ENCODE data around the gene NPAS3. TPM values are rescaled to one million over a fixed set of nuclear protein-coding genes. Genes with fewer than 3 reads are reported as not detected.

The NPAS3 gene
- total and polyA plus RNA-seq, 4 experiments from 2014 or later, result not detected

GRCh38 chr14:33528655-33529054, 590.0 kb downstream of the NPAS3 start:
- H3K9me3 Mint-ChIP-seq, result peaks cover 0 to 4% (median 0%) of the 10 kb centered on the region in 8 donors
- H3K27ac Mint-ChIP-seq, result no peak overlapping the region
- H3K4me1 Mint-ChIP-seq, result no peaks in the 10 kb centered on the region
- no peaks in the 10 kb centered on the region for H3K36me3 Mint-ChIP-seq
- Histone ChIP-seq H3K9me3 (ENCODE audit: control insufficient read depth in 1 of 2, low read length in 2 of 2) (no peaks in the 10 kb centered on the region), H3K27me3 (ENCODE audit: insufficient read depth, low read length) (no peaks in the 10 kb centered on the region), H3K36me3 (ENCODE audit: insufficient read depth, low read length) (no peaks in the 10 kb centered on the region), H3K4me1 (ENCODE audit: insufficient read depth, low read length) (no peaks in the 10 kb centered on the region), H3K27ac (ENCODE audit: low read depth, low read length) (no peak overlapping the region), H3K4me3 (ENCODE audit: low read length in 2 of 2) (no peak overlapping the region)
- POLR2A ChIA-PET (ENCODE audit: partially characterized antibody), result no interaction called here
- CTCF ChIA-PET (ENCODE audit: partially characterized antibody), result no interaction called here
- intact Hi-C loops (cut with micrococcal nuclease), result no loop called here
- peaks cover 1 to 2% of the 10 kb centered on the region in 2 donors for H3K27me3 Mint-ChIP-seq
- no peak overlapping the region for H3K4me3 Mint-ChIP-seq
- DNase-seq, result no peak

- no peak overlapping the region for H3K4me3 ChIP-seq (ENCODE audit: low read length in 2 of 2)
- H3K27ac ChIP-seq (ENCODE audit: low read depth, low read length), result no peak overlapping the region
- CTCF ChIA-PET (ENCODE audit: partially characterized antibody), result interaction anchor here (0.6 kb wide), 1 partner anchor 91 kb away, joined by 3 read pairs; no protein-coding TSS in a partner anchor
- DNase-seq, result no peak
- H3K36me3 ChIP-seq (ENCODE audit: insufficient read depth, low read length), result no peaks in the 10 kb centered on the region
- H3K27me3 ChIP-seq (ENCODE audit: insufficient read depth, low read length), result no peaks in the 10 kb centered on the region
- Mint-ChIP-seq H3K9me3 (peaks cover 0 to 4% (median 0%) of the 10 kb centered on the region in 8 donors), H3K4me3 (no peak overlapping the region), H3K36me3 (no peaks in the 10 kb centered on the region), H3K27ac (no peak overlapping the region), H3K4me1 (no peaks in the 10 kb centered on the region), H3K27me3 (peaks cover 0 to 1% of the 10 kb centered on the region in 2 donors)
- POLR2A ChIA-PET (ENCODE audit: partially characterized antibody), result no interaction called here
- no peaks in the 10 kb centered on the region for H3K4me1 ChIP-seq (ENCODE audit: insufficient read depth, low read length)
- no peaks in the 10 kb centered on the region for H3K9me3 ChIP-seq (ENCODE audit: control insufficient read depth in 1 of 2, low read length in 2 of 2)
- intact Hi-C loops (cut with micrococcal nuclease), result no loop called here
Observed at GRCh38 chr14:33529787-33530757, 591.4 kb downstream of the NPAS3 start.

GRCh38 chr14:33532553-33532952, 593.9 kb downstream of the NPAS3 start:
- Histone ChIP-seq H3K36me3 (ENCODE audit: insufficient read depth, low read length) (no peaks in the 10 kb centered on the region), H3K27me3 (ENCODE audit: insufficient read depth, low read length) (no peaks in the 10 kb centered on the region), H3K27ac (ENCODE audit: low read depth, low read length) (no peak overlapping the region), H3K4me3 (ENCODE audit: low read length in 2 of 2) (no peak overlapping the region), H3K9me3 (ENCODE audit: control insufficient read depth in 1 of 2, low read length in 2 of 2) (no peaks in the 10 kb centered on the region), H3K4me1 (ENCODE audit: insufficient read depth, low read length) (no peaks in the 10 kb centered on the region)
- Mint-ChIP-seq H3K36me3 (no peaks in the 10 kb centered on the region), H3K4me1 (no peaks in the 10 kb centered on the region), H3K4me3 (no peak overlapping the region), H3K9me3 (peaks cover 0 to 4% (median 0%) of the 10 kb centered on the region in 8 donors), H3K27me3 (peaks cover 0 to 4% of the 10 kb centered on the region in 2 donors), H3K27ac (no peak overlapping the region)
- intact Hi-C loops (cut with micrococcal nuclease), result no loop called here
- POLR2A ChIA-PET (ENCODE audit: partially characterized antibody), result no interaction called here
- DNase-seq, result no peak
- CTCF ChIA-PET (ENCODE audit: partially characterized antibody), result no interaction called here

GRCh38 chr14:33534104-33534503, 595.4 kb downstream of the NPAS3 start:
- no peaks in the 10 kb centered on the region for H3K4me1 Mint-ChIP-seq
- peaks cover 0 to 3% (median 0%) of the 10 kb centered on the region in 8 donors for H3K9me3 Mint-ChIP-seq
- no peaks in the 10 kb centered on the region for H3K36me3 Mint-ChIP-seq
- Histone ChIP-seq H3K36me3 (ENCODE audit: insufficient read depth, low read length) (no peaks in the 10 kb centered on the region), H3K9me3 (ENCODE audit: control insufficient read depth in 1 of 2, low read length in 2 of 2) (no peaks in the 10 kb centered on the region), H3K27ac (ENCODE audit: low read depth, low read length) (no peak overlapping the region), H3K27me3 (ENCODE audit: insufficient read depth, low read length) (no peaks in the 10 kb centered on the region), H3K4me3 (ENCODE audit: low read length in 2 of 2) (no peak overlapping the region), H3K4me1 (ENCODE audit: insufficient read depth, low read length) (no peaks in the 10 kb centered on the region)
- no peak overlapping the region for H3K27ac Mint-ChIP-seq
- H3K4me3 Mint-ChIP-seq, result no peak overlapping the region
- ChIA-PET POLR2A (ENCODE audit: partially characterized antibody) (no interaction called here), CTCF (ENCODE audit: partially characterized antibody) (no interaction called here)
- intact Hi-C loops (cut with micrococcal nuclease), result no loop called here
- H3K27me3 Mint-ChIP-seq, result peaks cover 0 to 4% of the 10 kb centered on the region in 2 donors
- DNase-seq, result no peak

- ChIA-PET POLR2A (ENCODE audit: partially characterized antibody) (no interaction called here), CTCF (ENCODE audit: partially characterized antibody) (no interaction called here)
- Mint-ChIP-seq H3K36me3 (no peaks in the 10 kb centered on the region), H3K27ac (no peak overlapping the region), H3K27me3 (peaks cover 0 to 4% of the 10 kb centered on the region in 2 donors), H3K4me3 (no peak overlapping the region), H3K9me3 (peaks cover 0 to 3% (median 0%) of the 10 kb centered on the region in 8 donors), H3K4me1 (no peaks in the 10 kb centered on the region)
- Histone ChIP-seq H3K27ac (ENCODE audit: low read depth, low read length) (no peak overlapping the region), H3K4me1 (ENCODE audit: insufficient read depth, low read length) (no peaks in the 10 kb centered on the region), H3K4me3 (ENCODE audit: low read length in 2 of 2) (no peak overlapping the region), H3K9me3 (ENCODE audit: control insufficient read depth in 1 of 2, low read length in 2 of 2) (no peaks in the 10 kb centered on the region), H3K27me3 (ENCODE audit: insufficient read depth, low read length) (no peaks in the 10 kb centered on the region), H3K36me3 (ENCODE audit: insufficient read depth, low read length) (no peaks in the 10 kb centered on the region)
- intact Hi-C loops (cut with micrococcal nuclease), result no loop called here
- DNase-seq, result no peak
Observed at GRCh38 chr14:33534632-33535031, 596.0 kb downstream of the NPAS3 start.

- CTCF ChIA-PET (ENCODE audit: partially characterized antibody), result no interaction called here
- H3K4me1 Mint-ChIP-seq, result no peaks in the 10 kb centered on the region
- no peak overlapping the region for H3K27ac ChIP-seq (ENCODE audit: low read depth, low read length)
Observed at GRCh38 chr14:33539918-33540357, 601.3 kb downstream of the NPAS3 start.

GRCh38 chr14:33541171-33541570, 602.5 kb downstream of the NPAS3 start:
- Histone ChIP-seq H3K4me3 (ENCODE audit: low read length in 2 of 2) (no peak overlapping the region), H3K27ac (ENCODE audit: low read depth, low read length) (no peak overlapping the region), H3K9me3 (ENCODE audit: control insufficient read depth in 1 of 2, low read length in 2 of 2) (no peaks in the 10 kb centered on the region), H3K36me3 (ENCODE audit: insufficient read depth, low read length) (no peaks in the 10 kb centered on the region), H3K4me1 (ENCODE audit: insufficient read depth, low read length) (no peaks in the 10 kb centered on the region), H3K27me3 (ENCODE audit: insufficient read depth, low read length) (no peaks in the 10 kb centered on the region)
- no peaks in the 10 kb centered on the region for H3K36me3 Mint-ChIP-seq
- intact Hi-C loops (cut with micrococcal nuclease), result no loop called here
- no peak overlapping the region for H3K4me3 Mint-ChIP-seq
- POLR2A ChIA-PET (ENCODE audit: partially characterized antibody), result no interaction called here
- CTCF ChIA-PET (ENCODE audit: partially characterized antibody), result no interaction called here
- no peak for DNase-seq
- no peak overlapping the region for H3K27ac Mint-ChIP-seq
- no peaks in the 10 kb centered on the region for H3K4me1 Mint-ChIP-seq
- H3K9me3 Mint-ChIP-seq, result peaks cover 0 to 1% (median 0%) of the 10 kb centered on the region in 8 donors
- H3K27me3 Mint-ChIP-seq, result peaks cover 0 to 4% of the 10 kb centered on the region in 2 donors

More at GRCh38 chr14:33539918-33540357, 601.3 kb downstream of the NPAS3 start:
- Mint-ChIP-seq H3K36me3 (no peaks in the 10 kb centered on the region), H3K27me3 (peaks cover 0 to 4% of the 10 kb centered on the region in 2 donors), H3K9me3 (peaks cover 0 to 1% (median 0%) of the 10 kb centered on the region in 8 donors), H3K27ac (no peak overlapping the region), H3K4me3 (no peak overlapping the region)
- Histone ChIP-seq H3K27me3 (ENCODE audit: insufficient read depth, low read length) (no peaks in the 10 kb centered on the region), H3K36me3 (ENCODE audit: insufficient read depth, low read length) (no peaks in the 10 kb centered on the region), H3K9me3 (ENCODE audit: control insufficient read depth in 1 of 2, low read length in 2 of 2) (no peaks in the 10 kb centered on the region), H3K4me3 (ENCODE audit: low read length in 2 of 2) (no peak overlapping the region), H3K4me1 (ENCODE audit: insufficient read depth, low read length) (no peaks in the 10 kb centered on the region)
- intact Hi-C loops (cut with micrococcal nuclease), result no loop called here
- POLR2A ChIA-PET (ENCODE audit: partially characterized antibody), result no interaction called here
- DNase-seq, result no peak

Measured in CD4-positive, alpha-beta memory T cell (primary cell).